ENCODE measurements around the gene PRICKLE4. TPM values are rescaled to one million over a fixed set of nuclear protein-coding genes. Genes with fewer than 3 reads are reported as not detected.

PRICKLE4 gene
- total and polyA plus RNA-seq, 4 donors: 2.9 to 6.9 (median 5.5) TPM

GRCh38 chr6:41767112-41767833 is 13.3 kb upstream of the PRICKLE4 start:
- H3K4me3 ChIP-seq: no peak overlapping the region
- TF ChIP-seq CTCF (IDR thresholded peaks at IDR 0.05; ENCODE audit: control extremely low read depth, extremely low read depth): no peak
- H3K9me3 ChIP-seq (ENCODE audit: control insufficient read depth in 4 of 4, insufficient read depth in 3 of 4, low read length in 3 of 4): no peaks in the 10 kb centered on the region
- H3K4me1 ChIP-seq (ENCODE audit: control insufficient read depth in 5 of 5, insufficient read depth in 5 of 5, low read length in 5 of 5): peaks cover 6 to 37% (median 19%) of the 10 kb centered on the region in 5 donors
- ATAC-seq (ENCODE audit: insufficient read depth, low FRiP score) (no peak), DNase-seq (peak; percentile 91 to 98 (median 95))
- H3K27me3 ChIP-seq (ENCODE audit: control insufficient read depth in 3 of 3, insufficient read depth in 3 of 3, low read length in 2 of 3): no peaks in the 10 kb centered on the region
- peak overlapping the region in 1 of 2 donors; percentile 68 for H3K9ac ChIP-seq (ENCODE audit: insufficient read depth in 1 of 2, low read length in 2 of 2)
- H3K36me3 ChIP-seq (ENCODE audit: control insufficient read depth in 4 of 4, insufficient read depth in 4 of 4, low read length in 4 of 4): peaks cover 5 to 22% (median 6%) of the 10 kb centered on the region in 4 donors
- 29 to 49% methylated on average over 12 of the region's 12 CpGs for WGBS, 2 donors
- H3K27ac ChIP-seq (ENCODE audit: low read depth in 1 of 2, low read length in 1 of 2): peak overlapping the region; percentile 24 to 66

GRCh38 chr6:41768545-41769308 is 11.9 kb upstream of the PRICKLE4 start:
- no peak for TF ChIP-seq CTCF (IDR thresholded peaks at IDR 0.05; ENCODE audit: control extremely low read depth, extremely low read depth)
- Histone ChIP-seq H3K4me3 (no peak overlapping the region), H3K27me3 (ENCODE audit: control insufficient read depth in 3 of 3, insufficient read depth in 3 of 3, low read length in 2 of 3) (no peaks in the 10 kb centered on the region), H3K27ac (ENCODE audit: low read depth in 1 of 2, low read length in 1 of 2) (peak overlapping the region in 1 of 2 donors; percentile 57), H3K4me1 (ENCODE audit: control insufficient read depth in 5 of 5, insufficient read depth in 5 of 5, low read length in 5 of 5) (peaks cover 6 to 32% (median 19%) of the 10 kb centered on the region in 5 donors), H3K9me3 (ENCODE audit: control insufficient read depth in 4 of 4, insufficient read depth in 3 of 4, low read length in 3 of 4) (no peaks in the 10 kb centered on the region), H3K36me3 (ENCODE audit: control insufficient read depth in 4 of 4, insufficient read depth in 4 of 4, low read length in 4 of 4) (peaks cover 5 to 28% (median 9%) of the 10 kb centered on the region in 4 donors), H3K9ac (ENCODE audit: insufficient read depth in 1 of 2, low read length in 2 of 2) (no peak overlapping the region)
- DNase-seq: peak in 2 of 3 donors; percentile 28 to 29
- 45 to 52% methylated on average over 10 of the region's 10 CpGs for WGBS, 2 donors
- ATAC-seq (ENCODE audit: insufficient read depth, low FRiP score): peak; percentile 12

GRCh38 chr6:41769376-41769775 is 11.2 kb upstream of the PRICKLE4 start:
- ATAC-seq (ENCODE audit: insufficient read depth, low FRiP score): no peak
- Histone ChIP-seq H3K27ac (ENCODE audit: low read depth in 1 of 2, low read length in 1 of 2) (no peak overlapping the region), H3K4me1 (ENCODE audit: control insufficient read depth in 5 of 5, insufficient read depth in 5 of 5, low read length in 5 of 5) (peaks cover 6 to 32% (median 19%) of the 10 kb centered on the region in 5 donors), H3K4me3 (no peak overlapping the region), H3K36me3 (ENCODE audit: control insufficient read depth in 4 of 4, insufficient read depth in 4 of 4, low read length in 4 of 4) (peaks cover 5 to 31% (median 9%) of the 10 kb centered on the region in 4 donors), H3K9me3 (ENCODE audit: control insufficient read depth in 4 of 4, insufficient read depth in 3 of 4, low read length in 3 of 4) (no peaks in the 10 kb centered on the region), H3K27me3 (ENCODE audit: control insufficient read depth in 3 of 3, insufficient read depth in 3 of 3, low read length in 2 of 3) (no peaks in the 10 kb centered on the region), H3K9ac (ENCODE audit: insufficient read depth in 1 of 2, low read length in 2 of 2) (no peak overlapping the region)
- WGBS, 2 donors: 97% methylated on average over 8 of the region's 8 CpGs
- no peak for TF ChIP-seq CTCF (IDR thresholded peaks at IDR 0.05; ENCODE audit: control extremely low read depth, extremely low read depth)
- DNase-seq: no peak

Data from lung (tissue), 12 donors.